ENCODE measurements around the gene MYO3B. TPM values are rescaled to one million over a fixed set of nuclear protein-coding genes. Genes with fewer than 3 reads are reported as not detected.

The MYO3B gene
- total RNA-seq, 4 donors from 2014 or later = not detected

DNA sequence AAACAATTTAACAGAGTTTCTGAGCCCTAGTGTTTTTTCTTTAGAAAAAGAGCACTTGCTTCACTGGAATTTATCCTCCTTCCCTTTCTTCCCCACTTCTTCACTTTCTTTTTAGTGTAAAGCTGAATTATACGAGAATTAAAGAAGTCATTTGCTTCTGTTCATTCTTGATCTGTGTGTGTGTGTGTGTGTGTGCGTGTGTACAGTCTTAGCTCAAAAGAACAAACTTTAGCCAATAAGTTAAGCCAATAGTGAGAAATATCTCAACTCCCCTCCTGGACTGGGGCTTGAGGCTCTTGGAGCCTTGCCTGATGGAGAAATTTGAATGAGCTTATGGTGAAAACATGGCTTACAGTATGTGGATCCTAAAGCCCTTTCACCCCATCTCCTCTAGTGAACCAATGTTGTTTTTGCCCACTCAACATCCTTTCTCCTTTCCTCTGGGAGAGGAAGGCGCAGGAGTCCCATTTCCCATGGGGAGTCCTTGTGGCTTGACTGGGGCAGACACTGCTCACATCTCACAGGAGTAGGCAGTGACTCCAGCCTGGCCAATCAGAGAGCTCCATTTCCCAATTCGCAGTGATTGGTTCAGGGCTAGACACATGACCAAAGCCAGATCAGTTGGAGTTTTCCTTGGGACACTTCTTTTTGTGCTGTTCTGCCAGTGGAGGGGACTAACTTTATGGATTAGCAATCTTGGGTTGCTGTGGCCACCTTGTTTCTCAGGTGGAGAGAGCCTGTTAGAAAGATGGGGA lies 16.3 kb upstream of the MYO3B start:
- ATAC-seq (ENCODE audit: low FRiP score) (no peak), DNase-seq (ENCODE audit: low spot score) (no peak)
- TF ChIP-seq, protein P1, sequence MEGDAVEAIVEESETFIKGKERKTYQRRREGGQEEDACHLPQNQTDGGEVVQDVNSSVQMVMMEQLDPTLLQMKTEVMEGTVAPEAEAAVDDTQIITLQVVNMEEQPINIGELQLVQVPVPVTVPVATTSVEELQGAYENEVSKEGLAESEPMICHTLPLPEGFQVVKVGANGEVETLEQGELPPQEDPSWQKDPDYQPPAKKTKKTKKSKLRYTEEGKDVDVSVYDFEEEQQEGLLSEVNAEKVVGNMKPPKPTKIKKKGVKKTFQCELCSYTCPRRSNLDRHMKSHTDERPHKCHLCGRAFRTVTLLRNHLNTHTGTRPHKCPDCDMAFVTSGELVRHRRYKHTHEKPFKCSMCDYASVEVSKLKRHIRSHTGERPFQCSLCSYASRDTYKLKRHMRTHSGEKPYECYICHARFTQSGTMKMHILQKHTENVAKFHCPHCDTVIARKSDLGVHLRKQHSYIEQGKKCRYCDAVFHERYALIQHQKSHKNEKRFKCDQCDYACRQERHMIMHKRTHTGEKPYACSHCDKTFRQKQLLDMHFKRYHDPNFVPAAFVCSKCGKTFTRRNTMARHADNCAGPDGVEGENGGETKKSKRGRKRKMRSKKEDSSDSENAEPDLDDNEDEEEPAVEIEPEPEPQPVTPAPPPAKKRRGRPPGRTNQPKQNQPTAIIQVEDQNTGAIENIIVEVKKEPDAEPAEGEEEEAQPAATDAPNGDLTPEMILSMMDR (IDR thresholded peaks at IDR 0.05) = no peak

GRCh38 chr2:170162271-170162632 lies 15.7 kb upstream of the MYO3B start:
- TF ChIP-seq, protein P1 (IDR thresholded peaks at IDR 0.05) = no peak
- ATAC-seq (ENCODE audit: low FRiP score) (no peak), DNase-seq (ENCODE audit: low spot score) (no peak)

GRCh38 chr2:170163411-170164065 lies 14.4 kb upstream of the MYO3B start:
- DNase-seq (ENCODE audit: low spot score) = no peak
- TF ChIP-seq, protein P1 (IDR thresholded peaks at IDR 0.05) = no peak
- no peak for ATAC-seq (ENCODE audit: low FRiP score)

- TF ChIP-seq, protein P1 (IDR thresholded peaks at IDR 0.05) = no peak
- DNase-seq (ENCODE audit: low spot score) = no peak
- no peak for ATAC-seq (ENCODE audit: low FRiP score)
Observed at GRCh38 chr2:170165129-170165528, 12.8 kb upstream of the MYO3B start.

- DNase-seq (ENCODE audit: low spot score) (no peak), ATAC-seq (ENCODE audit: low FRiP score) (no peak)
- TF ChIP-seq, protein P1 (IDR thresholded peaks at IDR 0.05) = no peak
Observed at GRCh38 chr2:170166735-170167134, 11.2 kb upstream of the MYO3B start.

DNA sequence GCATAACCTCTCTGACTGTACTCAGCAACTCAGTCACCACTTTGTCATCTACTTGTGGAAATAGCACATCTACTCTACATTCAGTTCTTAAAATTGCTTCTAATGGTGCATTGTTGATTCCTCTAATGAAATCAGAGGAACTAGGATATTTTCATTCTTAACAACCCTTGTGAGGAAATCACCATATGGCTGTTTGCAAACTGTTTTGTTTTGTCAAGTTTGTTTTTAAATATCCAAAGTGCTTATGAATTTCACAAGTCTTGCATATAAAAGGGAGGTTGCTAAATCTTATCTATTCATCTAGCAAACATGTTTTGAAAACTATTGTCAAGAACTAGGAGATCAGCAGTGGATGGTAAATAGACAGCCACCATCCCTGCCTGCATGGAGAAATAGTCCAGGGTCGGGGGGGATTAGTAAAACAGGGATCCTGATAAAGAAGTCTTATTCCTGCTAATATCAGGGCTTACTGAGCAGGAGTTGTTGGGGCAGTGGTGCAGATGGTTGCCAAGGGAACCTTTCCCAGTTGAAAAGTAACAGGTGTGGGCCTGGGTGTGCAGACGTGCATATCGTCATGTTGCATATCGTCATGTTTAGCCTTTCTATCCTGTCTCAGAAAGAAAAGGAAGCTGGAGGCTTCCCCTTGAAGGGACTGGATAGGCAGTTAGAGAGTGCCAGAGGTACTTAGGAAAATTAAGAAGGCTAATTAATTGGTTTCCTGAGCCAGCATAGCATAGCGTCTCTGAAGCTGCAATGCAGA lies 7.5 kb upstream of the MYO3B start:
- ATAC-seq (ENCODE audit: low FRiP score) = no peak
- TF ChIP-seq, protein P1 (IDR thresholded peaks at IDR 0.05) = no peak
- no peak for DNase-seq (ENCODE audit: low spot score)
